PC-9 (cell line): Measurements from ENCODE around the gene NPY. TPM values are rescaled to one million over a fixed set of nuclear protein-coding genes. Genes with fewer than 3 reads are reported as not detected.
A peak's percentile ranks its signal among the peaks of the same experiment; 100 is the strongest.

Experiments used
- BruUV-seq: library from RNA; stranded (reverse); fragments of 400-500 nt; replicated peaks from 2 replicates; lab custom pipeline; 2021; lab: Mats Ljungman, UMichigan
- CTCF ChIA-PET: fragments of 300-600 bp; sonication (Branson Sonifier 250); formaldehyde crosslinking; loops from one replicate; lab custom pipeline; 2022; ENCODE audit warnings: antibody characterized with exemption; lab: Charles Lee
- POLR2A ChIA-PET: fragments of 300-600 bp; sonication (Branson Sonifier 250); formaldehyde crosslinking; loops from one replicate; lab custom pipeline; 2022; ENCODE audit warnings: antibody characterized with exemption; ENCODE audit not compliant: unreplicated experiment; lab: Charles Lee
- DNase-seq, 2 experiments: peaks; one replicate each; pipeline versions ENCODE4 v3.0.0 to v3.0.0-alpha.2; 2015 to 2022; ENCODE audit warnings: mixed read lengths in 1 of 2
- H2AFZ ChIP-seq: fragments of 200-600 bp; sonication (generic); 2 replicates; pipeline ENCODE4 v1.8.1; 2017; ENCODE audit warnings: antibody characterized with exemption
- H3F3A ChIP-seq: fragments of 200-600 bp; sonication (generic); 2 replicates; pipeline ENCODE4 v1.8.1; 2017; ENCODE audit warnings: antibody characterized with exemption, mild to moderate bottlenecking, low read depth; ENCODE audit not compliant: insufficient read depth
- H3K27ac ChIP-seq: fragments of 200-600 bp; sonication (generic); 2 replicates; pipeline ENCODE4 v1.6.1; 2016; ENCODE audit warnings: mixed run types
- H3K27me3 ChIP-seq: fragments of 200-600 bp; sonication (generic); 2 replicates; pipeline ENCODE4 v1.6.1; 2016; ENCODE audit warnings: low read depth, mixed run types; ENCODE audit not compliant: insufficient read depth
- H3K36me3 ChIP-seq: fragments of 200-600 bp; sonication (generic); 2 replicates; pipeline ENCODE4 v1.6.1; 2016; ENCODE audit warnings: low read depth, mixed run types
- H3K4me1 ChIP-seq: fragments of 200-600 bp; sonication (generic); replicated peaks from 2 replicates; pipeline ENCODE4 v1.6.1; 2016; ENCODE audit warnings: mixed run types; ENCODE audit not compliant: insufficient read depth
- H3K4me2 ChIP-seq: fragments of 200-600 bp; sonication (generic); 2 replicates; pipeline ENCODE4 v1.6.1; 2017; ENCODE audit warnings: mixed run types
- H3K4me3 ChIP-seq: fragments of 200-600 bp; sonication (generic); 2 replicates; pipeline ENCODE4 v1.6.1; 2016; ENCODE audit warnings: mixed run types
- H3K79me2 ChIP-seq: fragments of 200-600 bp; sonication (generic); 2 replicates; pipeline ENCODE4 v1.6.1; 2017; ENCODE audit warnings: low read depth, mixed run types
- H3K9me2 ChIP-seq: fragments of 200-600 bp; sonication (generic); 2 replicates; pipeline ENCODE4 v1.8.1; 2017; ENCODE audit warnings: mild to moderate bottlenecking; ENCODE audit not compliant: insufficient read depth
- H3K9me3 ChIP-seq: fragments of 200-600 bp; sonication (generic); 2 replicates; pipeline ENCODE4 v1.8.1; 2016; ENCODE audit warnings: low read depth; ENCODE audit not compliant: insufficient read depth
- H4K20me1 ChIP-seq: fragments of 200-600 bp; sonication (generic); 2 replicates; pipeline ENCODE4 v1.8.1; 2017; ENCODE audit not compliant: insufficient read depth
- CTCF ChIP-seq: fragments of 200-600 bp; sonication (generic); conservative IDR thresholded peaks from 2 replicates; pipeline ENCODE4 v1.6.1; 2017; ENCODE audit warnings: mixed run types, antibody characterized with exemption, mild to moderate bottlenecking, moderate library complexity
- EZH2 ChIP-seq: fragments of 200-600 bp; sonication (generic); IDR thresholded peaks from 2 replicates; pipeline ENCODE4 v1.8.0; 2017; ENCODE audit warnings: antibody characterized with exemption, low read depth
- intact Hi-C: fragments of 100-400 bp; cut with micrococcal nuclease; formaldehyde crosslinking; loops from one replicate; pipeline ENCODE4 v1.10.0; 2022; ENCODE audit not compliant: unreplicated experiment
- total RNA-seq: library from RNA; stranded (reverse); gene quantifications from 2 replicates; pipeline ENCODE4 v1.2.3, GENCODE V29; 2021

NPY gene
- total RNA-seq, 1 experiment from 2014 or later, result not detected

DNA sequence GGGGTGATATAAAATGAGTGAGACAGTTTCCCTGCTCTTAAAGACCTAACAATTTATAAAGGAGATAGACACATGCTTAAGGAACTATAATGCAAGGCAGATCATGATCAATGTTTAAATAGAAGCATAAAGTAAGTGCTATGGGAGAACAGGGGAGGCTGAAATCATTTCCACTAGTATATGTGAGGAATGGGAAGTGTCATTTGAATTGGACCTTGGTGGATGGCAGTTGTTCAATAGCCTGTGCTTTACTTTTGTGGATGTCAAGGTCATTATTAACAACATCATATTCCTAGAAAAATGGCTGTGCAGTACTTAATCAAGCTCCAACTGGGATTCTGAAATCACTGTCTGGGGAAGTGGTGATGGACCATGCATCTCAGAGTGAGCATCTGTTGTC, 14.7 kb downstream of the NPY start:
- ChIA-PET POLR2A (no interaction called here), CTCF (no interaction called here)
- H3K79me2 ChIP-seq, result no peaks in the 10 kb centered on the region
- H3K27me3 ChIP-seq, result no peaks in the 10 kb centered on the region
- no peak overlapping the region for H3K4me2 ChIP-seq
- H3K27ac ChIP-seq, result no peak overlapping the region
- H3K9me2 ChIP-seq, result no peaks in the 10 kb centered on the region; the same call in 1 of the 2 replicates
- no peaks in the 10 kb centered on the region for H3F3A ChIP-seq
- no peaks in the 10 kb centered on the region for H3K36me3 ChIP-seq
- no peak overlapping the region for H2AFZ ChIP-seq
- intact Hi-C loops, result no loop called here
- no TSS peak for BruUV-seq
- H3K9me3 ChIP-seq, result no peaks in the 10 kb centered on the region
- H4K20me1 ChIP-seq, result no peaks in the 10 kb centered on the region
- DNase-seq, result peak in 1 of 2 experiments; percentile 34
- no peaks in the 10 kb centered on the region for H3K4me1 ChIP-seq
- H3K4me3 ChIP-seq, result no peak overlapping the region
- TF ChIP-seq CTCF, result no peak

- TF ChIP-seq CTCF (no peak), EZH2 (no peak)
- Histone ChIP-seq H3K36me3 (no peaks in the 10 kb centered on the region), H3K27ac (no peak overlapping the region), H2AFZ (no peak overlapping the region), H4K20me1 (no peaks in the 10 kb centered on the region), H3K4me1 (no peaks in the 10 kb centered on the region), H3F3A (no peaks in the 10 kb centered on the region), H3K79me2 (no peaks in the 10 kb centered on the region), H3K27me3 (no peaks in the 10 kb centered on the region), H3K4me2 (no peak overlapping the region), H3K4me3 (no peak overlapping the region), H3K9me3 (no peaks in the 10 kb centered on the region), H3K9me2 (no peaks in the 10 kb centered on the region; the same call in 1 of the 2 replicates)
- no TSS peak for BruUV-seq
- intact Hi-C loops, result no loop called here
- DNase-seq, result peak in 1 of 2 experiments; percentile 28
- ChIA-PET POLR2A (no interaction called here), CTCF (no interaction called here)
Observed at GRCh38 chr7:24299192-24299591, 15.2 kb downstream of the NPY start.

DNA sequence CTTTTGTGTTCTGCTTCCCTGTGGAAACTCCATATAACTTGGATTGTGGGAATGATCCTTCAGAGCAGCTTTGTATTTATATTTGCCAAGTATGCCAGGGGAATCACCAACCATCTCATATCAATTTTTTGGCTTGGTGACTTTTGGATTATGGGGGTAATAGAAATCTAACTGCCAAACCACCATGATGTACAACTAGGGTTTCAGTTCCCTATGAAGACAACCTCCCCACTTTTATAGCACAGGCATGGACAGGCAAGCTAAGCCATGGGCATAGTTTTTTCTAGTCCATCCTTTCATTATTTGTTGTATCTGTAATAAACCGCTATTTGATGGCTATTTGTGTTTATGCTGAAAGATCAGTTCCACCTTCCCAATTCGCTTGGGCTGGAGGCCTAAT, 17.7 kb downstream of the NPY start:
- DNase-seq, result no peak
- Histone ChIP-seq H3K27ac (no peak overlapping the region), H3K4me1 (no peaks in the 10 kb centered on the region), H3K79me2 (no peaks in the 10 kb centered on the region), H3K27me3 (no peaks in the 10 kb centered on the region), H3K4me3 (no peak overlapping the region), H4K20me1 (no peaks in the 10 kb centered on the region), H3K4me2 (no peak overlapping the region), H3F3A (no peaks in the 10 kb centered on the region), H3K9me3 (no peaks in the 10 kb centered on the region), H3K36me3 (no peaks in the 10 kb centered on the region), H3K9me2 (no peaks in the 10 kb centered on the region), H2AFZ (no peak overlapping the region)
- no TSS peak for BruUV-seq
- ChIA-PET CTCF (no interaction called here), POLR2A (no interaction called here)
- intact Hi-C loops, result no loop called here
- TF ChIP-seq EZH2 (no peak), CTCF (no peak)
